Measurements from ENCODE around the gene FOLR2. TPM values are rescaled to one million over a fixed set of nuclear protein-coding genes. Genes with fewer than 3 reads are reported as not detected.

FOLR2 gene
- total and polyA plus RNA-seq, 2 of the 8 experiments (the other 6 are each of a cell fraction or from before 2014, with no cell fraction given) = not detected

DNA sequence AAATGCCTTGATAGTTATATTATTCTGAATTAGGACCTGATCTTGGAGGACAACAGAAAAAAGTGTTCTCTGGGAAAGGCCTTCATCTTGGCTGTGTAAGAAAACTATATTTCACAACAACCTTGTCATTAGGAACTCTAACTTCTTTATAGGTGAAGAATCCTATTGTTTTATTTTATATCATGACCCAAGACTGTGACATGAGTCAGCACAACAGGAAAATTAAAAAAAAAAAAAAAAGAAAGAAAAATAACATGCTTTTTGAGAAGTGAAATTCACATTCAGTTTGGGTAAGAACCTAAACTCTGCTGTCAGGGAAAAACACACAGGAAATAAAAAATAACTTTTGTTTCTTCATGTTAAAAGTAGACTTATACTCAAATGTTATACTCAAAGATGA is 11.7 kb upstream of the FOLR2 start:
- no peak for DNase-seq (ENCODE audit: low read depth in 1 of 2, low spot score in 2 of 2)
- no peak overlapping the region for H2AK5ac ChIP-seq (ENCODE audit: low read depth, low read length)
- no peaks in the 10 kb centered on the region for H3K79me2 ChIP-seq (ENCODE audit: control insufficient read depth in 1 of 2, insufficient read depth in 2 of 2, low read length in 2 of 2)
- H3K27ac ChIP-seq (ENCODE audit: low read depth, low read length) = no peak overlapping the region
- H3K79me1 ChIP-seq (ENCODE audit: low read depth, low read length) = no peaks in the 10 kb centered on the region
- no peak overlapping the region for H3K9ac ChIP-seq (replicated peaks in 1 of 4; ENCODE audit: extremely low read depth in 1 of 4, low read depth in 3 of 4, low read length in 3 of 4)
- H2BK12ac ChIP-seq (ENCODE audit: low read depth, low read length) = no peak overlapping the region
- H2BK5ac ChIP-seq (ENCODE audit: low read depth, low read length) = no peak overlapping the region
- ChIA-PET CTCF (ENCODE audit: partially characterized antibody) (interaction anchor here (1.1 to 1.2 kb wide), 2 partner anchors 33 to 211 kb away, joined by 3 to 4 read pairs; no protein-coding TSS in a partner anchor), POLR2A (ENCODE audit: partially characterized antibody) (no interaction called here)
- TF ChIP-seq SRF (IDR thresholded peaks at IDR 0.05; ENCODE audit: low read depth, low read length) = no peak
- TF ChIP-seq POLR2AphosphoS5 (IDR thresholded peaks at IDR 0.05; ENCODE audit: low read depth, low read length) = no peak
- no peak overlapping the region for H3K23ac ChIP-seq (ENCODE audit: insufficient read length)
- no peak overlapping the region for H3K4me3 ChIP-seq (ENCODE audit: extremely low read depth in 1 of 4, insufficient read depth in 2 of 4, low read depth in 3 of 4, low read length in 4 of 4)
- no peak overlapping the region for H4K5ac ChIP-seq (ENCODE audit: insufficient read length, low read depth, low read length)
- H3K4me1 ChIP-seq (replicated peaks in 1 of 4; ENCODE audit: control insufficient read depth in 3 of 4, insufficient read depth in 4 of 4, low read length in 3 of 4) = no peaks in the 10 kb centered on the region
- no peak overlapping the region for H3K18ac ChIP-seq (ENCODE audit: extremely low read depth, low read length)
- no peaks in the 10 kb centered on the region for H3K23me2 ChIP-seq (ENCODE audit: low read depth, low read length)
- no peak overlapping the region for H4K8ac ChIP-seq (ENCODE audit: extremely low read depth, insufficient read depth, low read length)
- no peaks in the 10 kb centered on the region for H4K20me1 ChIP-seq (replicated peaks in 1 of 2; ENCODE audit: control insufficient read depth in 1 of 2, insufficient read depth in 2 of 2, low read length in 2 of 2)
- no peak overlapping the region for H3K4me2 ChIP-seq (ENCODE audit: insufficient read depth in 1 of 2, low read depth in 2 of 2, low read length in 2 of 2)
- no peak overlapping the region for H3K56ac ChIP-seq (replicated peaks; ENCODE audit: insufficient read length, low read depth, low read length)
- H3K9me3 ChIP-seq (ENCODE audit: insufficient read depth in 2 of 2, low read depth in 1 of 2, low read length in 1 of 2) = no peaks in the 10 kb centered on the region
- no peak overlapping the region for H4K91ac ChIP-seq (replicated peaks; ENCODE audit: insufficient read length, low read length)
- H3K27me3 ChIP-seq (replicated peaks in 1 of 4; ENCODE audit: control insufficient read depth in 3 of 4, extremely low read depth in 1 of 4, insufficient read depth in 3 of 4, low read length in 3 of 4) = no peaks in the 10 kb centered on the region
- H3K36me3 ChIP-seq (ENCODE audit: control insufficient read depth in 2 of 4, insufficient read depth in 4 of 4, low read length in 3 of 4) = no peaks in the 10 kb centered on the region
- no peak overlapping the region for H3K14ac ChIP-seq (ENCODE audit: insufficient read length)
- no peak for FAIRE-seq
- H2AFZ ChIP-seq (ENCODE audit: low read length) = no peak overlapping the region
- H2BK20ac ChIP-seq (ENCODE audit: low read length) = no peak overlapping the region
- no peak overlapping the region for H2BK15ac ChIP-seq (ENCODE audit: low read length)
- H3K4ac ChIP-seq (replicated peaks; ENCODE audit: insufficient read length, low read depth, low read length) = no peak overlapping the region
- H2BK120ac ChIP-seq (replicated peaks; ENCODE audit: low read depth, low read length) = no peak overlapping the region

All from H1 (cell line).